HL-60 (cell line): ENCODE results near the gene FLT3LG.

Source experiments
- POLR2AphosphoS5 ChIP-seq: IDR thresholded peaks from 2 replicates; pipeline ENCODE4 v1.6.1; 2012; ENCODE audit warnings: low read depth
- TF ChIP-seq, protein P1 (sequence below): IDR thresholded peaks from one replicate; pipeline ENCODE4 v1.5.1; 2011; ENCODE audit warnings: low read length, control low read depth, inconsistent platforms; ENCODE audit not compliant: insufficient read depth
- TF ChIP-seq, protein P2 (sequence below): IDR thresholded peaks from 2 replicates; pipeline ENCODE4 v1.6.1; 2012; ENCODE audit warnings: low read depth; ENCODE audit not compliant: insufficient replicate concordance

DNA sequence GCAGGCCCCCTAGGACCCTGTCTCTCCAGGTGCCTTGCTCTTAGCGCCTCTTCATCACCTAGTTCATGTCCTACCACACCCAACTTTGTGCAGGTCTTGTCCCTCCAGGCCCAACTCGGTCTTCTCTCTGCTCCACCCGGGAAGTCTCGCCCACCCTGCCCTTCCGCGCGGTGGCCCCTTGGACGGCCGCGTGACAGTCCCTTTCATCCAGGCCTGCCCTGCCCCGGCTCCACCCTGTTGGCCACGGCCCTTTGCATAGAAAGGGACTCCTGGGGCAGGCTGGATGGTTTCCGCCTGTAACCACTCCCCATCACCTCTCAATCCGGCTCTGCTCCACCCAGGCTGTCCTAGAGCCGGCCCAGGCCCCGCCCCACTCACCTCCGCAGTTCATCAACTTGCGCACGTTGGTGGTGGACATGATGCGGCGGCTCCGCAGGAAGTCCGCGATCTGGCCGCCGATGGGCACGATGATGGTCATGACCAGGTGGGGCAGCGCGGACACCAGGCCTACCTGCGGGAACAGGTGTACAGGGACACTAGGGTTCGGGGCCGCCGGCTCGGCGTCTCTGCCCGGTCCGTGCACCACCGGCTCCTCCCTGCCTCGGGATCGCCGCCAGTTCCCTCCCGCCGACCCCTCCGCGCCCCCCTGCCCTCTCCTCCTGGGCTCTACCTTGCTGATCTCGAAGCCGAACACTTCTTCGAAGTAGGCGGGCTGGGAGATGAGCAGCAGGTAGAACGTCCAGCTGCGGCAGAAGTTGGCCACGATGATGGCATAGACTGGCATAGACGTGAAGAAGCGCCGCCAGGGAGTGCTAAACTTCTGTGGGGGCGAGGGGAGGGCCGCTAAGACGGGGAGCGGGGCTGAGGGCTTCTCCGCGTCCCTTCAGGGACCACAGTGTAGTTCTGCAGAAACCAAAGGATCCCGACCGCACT is 41.6 kb upstream of the FLT3LG start:
- TF ChIP-seq, protein P1, sequence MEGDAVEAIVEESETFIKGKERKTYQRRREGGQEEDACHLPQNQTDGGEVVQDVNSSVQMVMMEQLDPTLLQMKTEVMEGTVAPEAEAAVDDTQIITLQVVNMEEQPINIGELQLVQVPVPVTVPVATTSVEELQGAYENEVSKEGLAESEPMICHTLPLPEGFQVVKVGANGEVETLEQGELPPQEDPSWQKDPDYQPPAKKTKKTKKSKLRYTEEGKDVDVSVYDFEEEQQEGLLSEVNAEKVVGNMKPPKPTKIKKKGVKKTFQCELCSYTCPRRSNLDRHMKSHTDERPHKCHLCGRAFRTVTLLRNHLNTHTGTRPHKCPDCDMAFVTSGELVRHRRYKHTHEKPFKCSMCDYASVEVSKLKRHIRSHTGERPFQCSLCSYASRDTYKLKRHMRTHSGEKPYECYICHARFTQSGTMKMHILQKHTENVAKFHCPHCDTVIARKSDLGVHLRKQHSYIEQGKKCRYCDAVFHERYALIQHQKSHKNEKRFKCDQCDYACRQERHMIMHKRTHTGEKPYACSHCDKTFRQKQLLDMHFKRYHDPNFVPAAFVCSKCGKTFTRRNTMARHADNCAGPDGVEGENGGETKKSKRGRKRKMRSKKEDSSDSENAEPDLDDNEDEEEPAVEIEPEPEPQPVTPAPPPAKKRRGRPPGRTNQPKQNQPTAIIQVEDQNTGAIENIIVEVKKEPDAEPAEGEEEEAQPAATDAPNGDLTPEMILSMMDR: no peak
- TF ChIP-seq POLR2AphosphoS5: no peak
- TF ChIP-seq, protein P2, sequence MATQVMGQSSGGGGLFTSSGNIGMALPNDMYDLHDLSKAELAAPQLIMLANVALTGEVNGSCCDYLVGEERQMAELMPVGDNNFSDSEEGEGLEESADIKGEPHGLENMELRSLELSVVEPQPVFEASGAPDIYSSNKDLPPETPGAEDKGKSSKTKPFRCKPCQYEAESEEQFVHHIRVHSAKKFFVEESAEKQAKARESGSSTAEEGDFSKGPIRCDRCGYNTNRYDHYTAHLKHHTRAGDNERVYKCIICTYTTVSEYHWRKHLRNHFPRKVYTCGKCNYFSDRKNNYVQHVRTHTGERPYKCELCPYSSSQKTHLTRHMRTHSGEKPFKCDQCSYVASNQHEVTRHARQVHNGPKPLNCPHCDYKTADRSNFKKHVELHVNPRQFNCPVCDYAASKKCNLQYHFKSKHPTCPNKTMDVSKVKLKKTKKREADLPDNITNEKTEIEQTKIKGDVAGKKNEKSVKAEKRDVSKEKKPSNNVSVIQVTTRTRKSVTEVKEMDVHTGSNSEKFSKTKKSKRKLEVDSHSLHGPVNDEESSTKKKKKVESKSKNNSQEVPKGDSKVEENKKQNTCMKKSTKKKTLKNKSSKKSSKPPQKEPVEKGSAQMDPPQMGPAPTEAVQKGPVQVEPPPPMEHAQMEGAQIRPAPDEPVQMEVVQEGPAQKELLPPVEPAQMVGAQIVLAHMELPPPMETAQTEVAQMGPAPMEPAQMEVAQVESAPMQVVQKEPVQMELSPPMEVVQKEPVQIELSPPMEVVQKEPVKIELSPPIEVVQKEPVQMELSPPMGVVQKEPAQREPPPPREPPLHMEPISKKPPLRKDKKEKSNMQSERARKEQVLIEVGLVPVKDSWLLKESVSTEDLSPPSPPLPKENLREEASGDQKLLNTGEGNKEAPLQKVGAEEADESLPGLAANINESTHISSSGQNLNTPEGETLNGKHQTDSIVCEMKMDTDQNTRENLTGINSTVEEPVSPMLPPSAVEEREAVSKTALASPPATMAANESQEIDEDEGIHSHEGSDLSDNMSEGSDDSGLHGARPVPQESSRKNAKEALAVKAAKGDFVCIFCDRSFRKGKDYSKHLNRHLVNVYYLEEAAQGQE: no peak
